H1 (cell line): ENCODE measurements around the gene ZNF425.

ENCODE experiments used
- BACH1 ChIP-seq: IDR thresholded peaks from 2 replicates; pipeline ENCODE4 v1.6.1; 2012; ENCODE audit warnings: low read length, improper control_type of control experiment
- CTCF ChIP-seq, 3 experiments: IDR thresholded peaks; 1 replicate in 2 of 3; 2 replicates in 1 of 3; pipeline versions ENCODE4 v1.5.1 to v1.6.1; 2011; ENCODE audit warnings: low read length in 3 of 3, mild to moderate bottlenecking in 3 of 3, inconsistent platforms in 2 of 3, low read depth in 1 of 3, moderate library complexity in 1 of 3; ENCODE audit not compliant: insufficient read depth in 1 of 3; ENCODE audit errors: control extremely low read depth in 1 of 3
- EP300 ChIP-seq, 2 experiments: IDR thresholded peaks; 1 replicate in 1 of 2; 2 replicates in 1 of 2; pipeline ENCODE4 v1.6.1; 2011 to 2012; ENCODE audit warnings: low read depth in 2 of 2, low read length in 2 of 2, mild to moderate bottlenecking in 2 of 2, borderline replicate concordance in 1 of 2, inconsistent platforms in 1 of 2, moderate library complexity in 1 of 2
- HDAC2 ChIP-seq, 2 experiments: fragments of 300-600 bp in 1 of 2; sonication (generic) in 1 of 2; IDR thresholded peaks; 2 replicates each; pipeline ENCODE4 v1.6.1; 2011 to 2012; ENCODE audit warnings: low read depth in 2 of 2, low read length in 2 of 2, mild to moderate bottlenecking in 2 of 2, moderate library complexity in 2 of 2, borderline replicate concordance in 1 of 2, inconsistent platforms in 1 of 2
- NRF1 ChIP-seq: IDR thresholded peaks from 2 replicates; pipeline ENCODE4 v1.6.1; 2011; ENCODE audit warnings: mild to moderate bottlenecking, low read depth, low read length, improper control_type of control experiment
- RAD21 ChIP-seq, 2 experiments: IDR thresholded peaks in 1 of 2; conservative IDR thresholded peaks in 1 of 2; 2 replicates each; pipeline ENCODE4 v1.6.1; 2011; ENCODE audit warnings: low read depth in 2 of 2, low read length in 2 of 2, improper control_type of control experiment in 1 of 2, inconsistent platforms in 1 of 2, mild to moderate bottlenecking in 1 of 2, moderate library complexity in 1 of 2
- SIN3A ChIP-seq, 2 experiments: IDR thresholded peaks in 1 of 2; conservative IDR thresholded peaks in 1 of 2; 2 replicates each; pipeline ENCODE4 v1.6.1; 2011 to 2012; ENCODE audit warnings: low read length in 2 of 2, improper control_type of control experiment in 1 of 2, low read depth in 1 of 2, mild to moderate bottlenecking in 1 of 2
- USF2 ChIP-seq: IDR thresholded peaks from 2 replicates; pipeline ENCODE4 v1.6.1; 2011; ENCODE audit warnings: low read length, improper control_type of control experiment
- ZNF274 ChIP-seq: IDR thresholded peaks from 2 replicates; pipeline ENCODE4 v1.7.0; 2012; ENCODE audit warnings: low read length, borderline replicate concordance; ENCODE audit errors: extremely low read depth

- TF ChIP-seq BACH1 (no peak; the same call in 1 of the 2 replicates), EP300 (IDR thresholded peaks at IDR 0.05; ENCODE audit: borderline replicate concordance in 1 of 2, low read depth in 2 of 2, low read length in 2 of 2) (peak in 1 of 2 experiments; percentile 64; a peak in 2 of 3 replicates), ZNF274 (no peak), SIN3A (conservative IDR thresholded peaks at IDR 0.05 in 1 of 2, IDR thresholded peaks at IDR 0.05 in 1 of 2; ENCODE audit: low read depth in 1 of 2, low read length in 2 of 2) (peak in 1 of 2 experiments; percentile 62; a peak in 1 of 4 replicates), NRF1 (no peak), RAD21 (IDR thresholded peaks at IDR 0.05 in 1 of 2, conservative IDR thresholded peaks at IDR 0.05 in 1 of 2; ENCODE audit: low read depth in 2 of 2, low read length in 2 of 2) (peak; percentile 56 to 60), CTCF (IDR thresholded peaks at IDR 0.05; ENCODE audit: control extremely low read depth in 1 of 3, insufficient read depth in 1 of 3, low read depth in 1 of 3, low read length in 3 of 3) (peak; percentile 84 to 98 (median 85)), HDAC2 (IDR thresholded peaks at IDR 0.05; ENCODE audit: borderline replicate concordance in 1 of 2, low read depth in 2 of 2, low read length in 2 of 2) (peak in 1 of 2 experiments; percentile 66; a peak in 1 of 4 replicates), USF2 (no peak)
Measured at GRCh38 chr7:149125863-149126661, at the start of gene ZNF425.
